HEK293 (cell line): Measurements from ENCODE around the gene TNFRSF13B.

Experiments used
- CTCF ChIP-seq: fragments of 450-650 bp; formaldehyde crosslinking; IDR thresholded peaks from 2 replicates; pipeline ENCODE4 v1.5.1; 2016; ENCODE audit warnings: missing biosample characterization, missing genetic modification characterization
- MZF1 ChIP-seq: fragments of 450-650 bp; formaldehyde crosslinking; IDR thresholded peaks from 2 replicates; pipeline ENCODE4 v1.5.1; 2017; ENCODE audit warnings: missing biosample characterization, missing genetic modification characterization, borderline replicate concordance
- SP3 ChIP-seq: fragments of 450-650 bp; formaldehyde crosslinking; IDR thresholded peaks from 2 replicates; pipeline ENCODE4 v1.5.1; 2016; ENCODE audit warnings: missing biosample characterization, missing genetic modification characterization
- ZBTB48 ChIP-seq: fragments of 450-650 bp; formaldehyde crosslinking; IDR thresholded peaks from 2 replicates; pipeline ENCODE4 v1.5.1; 2016; ENCODE audit warnings: missing biosample characterization, missing genetic modification characterization
- ZNF133 ChIP-seq: fragments of 450-650 bp; formaldehyde crosslinking; IDR thresholded peaks from 2 replicates; pipeline ENCODE4 v1.5.1; 2016; ENCODE audit warnings: missing biosample characterization, missing genetic modification characterization
- ZNF639 ChIP-seq: fragments of 450-650 bp; formaldehyde crosslinking; IDR thresholded peaks from 2 replicates; pipeline ENCODE4 v1.5.1; 2016; ENCODE audit warnings: missing biosample characterization, missing genetic modification characterization
- ZNF747 ChIP-seq: fragments of 450-650 bp; formaldehyde crosslinking; IDR thresholded peaks from 2 replicates; pipeline ENCODE4 v1.5.1; 2016; ENCODE audit warnings: missing biosample characterization, missing genetic modification characterization
- ZNF785 ChIP-seq: fragments of 450-650 bp; formaldehyde crosslinking; IDR thresholded peaks from 2 replicates; pipeline ENCODE4 v1.5.1; 2016; ENCODE audit warnings: missing biosample characterization, missing genetic modification characterization

- TF ChIP-seq CTCF (no peak), ZNF639 (no peak), ZNF133 (tag by site-specific recombination) (no peak), ZNF747 (tag by site-specific recombination) (no peak), ZNF785 (tag by site-specific recombination) (no peak), MZF1 (tag by site-specific recombination) (no peak), SP3 (tag by site-specific recombination) (no peak), ZBTB48 (no peak)
These were observed 36.1 kb downstream of the TNFRSF13B start for GRCh38 chr17:16935786-16936185.
